ENCODE data around the gene ARL15. TPM values are rescaled to one million over a fixed set of nuclear protein-coding genes. Genes with fewer than 3 reads are reported as not detected.

Gene ARL15
- total and polyA plus RNA-seq, 2 experiments from 2014 or later = 7.8 to 9.9 TPM

GRCh38 chr5:54160329-54160728, 150.0 kb downstream of the ARL15 start:
- H3K27me3 ChIP-seq (replicated peaks; ENCODE audit: insufficient read depth) = no peaks in the 10 kb centered on the region
- no peak overlapping the region for H3K4me2 ChIP-seq (ENCODE audit: unreplicated experiment)
- no peak overlapping the region for H2AFZ ChIP-seq
- H3F3A ChIP-seq (ENCODE audit: insufficient read depth) = peaks cover 3% of the 10 kb centered on the region; the same call in 1 of the 2 replicates
- no peak for DNase-seq
- H3K36me3 ChIP-seq (ENCODE audit: low read depth) = no peaks in the 10 kb centered on the region
- H3K79me2 ChIP-seq (ENCODE audit: insufficient read depth) = no peaks in the 10 kb centered on the region
- H3K4me3 ChIP-seq = no peak overlapping the region
- no peak overlapping the region for H3K27ac ChIP-seq
- no peaks in the 10 kb centered on the region for H3K9me3 ChIP-seq (ENCODE audit: low read depth)
- no peak for TF ChIP-seq EZH2 (IDR thresholded peaks at IDR 0.05; ENCODE audit: insufficient read depth, poor library complexity, severe bottlenecking)
- TF ChIP-seq EZH2phosphoT487 (IDR thresholded peaks at IDR 0.05; ENCODE audit: insufficient read depth, low read depth) = no peak
- peaks cover 20% of the 10 kb centered on the region for H3K4me1 ChIP-seq (ENCODE audit: insufficient read depth)
- in situ Hi-C loops (cut with MboI) = no loop called here
- no peak overlapping the region for H3K9ac ChIP-seq
- no peaks in the 10 kb centered on the region for H4K20me1 ChIP-seq (ENCODE audit: insufficient read depth)
- no peaks in the 10 kb centered on the region for H3K9me2 ChIP-seq (ENCODE audit: insufficient read depth)

DNA sequence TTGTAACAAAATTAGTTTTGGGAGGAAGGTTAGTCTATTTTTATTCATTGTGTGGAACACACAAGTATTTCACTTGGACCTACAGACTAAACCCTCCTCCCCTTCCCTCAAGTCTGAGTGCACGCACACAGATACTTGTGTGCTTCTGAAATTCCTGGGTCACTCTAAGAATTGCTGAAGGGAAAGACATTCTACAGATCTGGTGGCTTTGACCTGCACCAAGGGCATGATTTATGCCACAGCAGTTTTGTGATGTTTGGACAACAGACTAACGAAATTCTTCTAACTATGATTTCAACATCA, 150.5 kb downstream of the ARL15 start:
- Histone ChIP-seq H4K20me1 (ENCODE audit: insufficient read depth) (no peaks in the 10 kb centered on the region), H3K27ac (peak overlapping the region; percentile 5; the same call in 1 of the 2 replicates), H3K36me3 (ENCODE audit: low read depth) (no peaks in the 10 kb centered on the region), H3K79me2 (ENCODE audit: insufficient read depth) (no peaks in the 10 kb centered on the region), H3K27me3 (replicated peaks; ENCODE audit: insufficient read depth) (no peaks in the 10 kb centered on the region), H3F3A (ENCODE audit: insufficient read depth) (peaks cover 3% of the 10 kb centered on the region; the same call in 1 of the 2 replicates), H3K4me1 (ENCODE audit: insufficient read depth) (peaks cover 20% of the 10 kb centered on the region), H3K4me2 (ENCODE audit: unreplicated experiment) (peak overlapping the region; percentile 4), H3K9ac (no peak overlapping the region), H3K9me2 (ENCODE audit: insufficient read depth) (no peaks in the 10 kb centered on the region), H2AFZ (0 out of 2 replicates have a peak overlapping the region, but pooled peaks have one; percentile 14), H3K9me3 (ENCODE audit: low read depth) (no peaks in the 10 kb centered on the region), H3K4me3 (no peak overlapping the region)
- WGBS, 2 experiments (ENCODE audit: low coverage in 1 of 2, low lambda C conversion rate in 2 of 2, missing lambda C conversion rate in 2 of 2) = 57 to 61% methylated on average over 2 of the region's 2 CpGs
- peak; percentile 7 for DNase-seq
- in situ Hi-C loops (cut with MboI) = no loop called here
- TF ChIP-seq EZH2phosphoT487 (IDR thresholded peaks at IDR 0.05; ENCODE audit: insufficient read depth, low read depth) (no peak), EZH2 (IDR thresholded peaks at IDR 0.05; ENCODE audit: insufficient read depth, poor library complexity, severe bottlenecking) (no peak)

GRCh38 chr5:54159153-54159892, 151.1 kb downstream of the ARL15 start:
- Histone ChIP-seq H3K4me2 (ENCODE audit: unreplicated experiment) (peak overlapping the region; percentile 4), H3K27ac (peak overlapping the region; percentile 5; the same call in 1 of the 2 replicates), H4K20me1 (ENCODE audit: insufficient read depth) (no peaks in the 10 kb centered on the region), H3K4me1 (ENCODE audit: insufficient read depth) (peaks cover 20% of the 10 kb centered on the region), H2AFZ (0 out of 2 replicates have a peak overlapping the region, but pooled peaks have one; percentile 14), H3K9me2 (ENCODE audit: insufficient read depth) (no peaks in the 10 kb centered on the region), H3K79me2 (ENCODE audit: insufficient read depth) (no peaks in the 10 kb centered on the region), H3K36me3 (ENCODE audit: low read depth) (no peaks in the 10 kb centered on the region), H3K9me3 (ENCODE audit: low read depth) (no peaks in the 10 kb centered on the region), H3K4me3 (no peak overlapping the region), H3F3A (ENCODE audit: insufficient read depth) (peaks cover 3% of the 10 kb centered on the region; the same call in 1 of the 2 replicates), H3K27me3 (replicated peaks; ENCODE audit: insufficient read depth) (no peaks in the 10 kb centered on the region), H3K9ac (no peak overlapping the region)
- peak; percentile 63 for DNase-seq
- WGBS, 2 experiments (ENCODE audit: low coverage in 1 of 2, low lambda C conversion rate in 2 of 2, missing lambda C conversion rate in 2 of 2) = 33 to 35% methylated on average over 4 of the region's 4 CpGs
- in situ Hi-C loops (cut with MboI) = no loop called here
- no peak for TF ChIP-seq EZH2phosphoT487 (IDR thresholded peaks at IDR 0.05; ENCODE audit: insufficient read depth, low read depth)
- TF ChIP-seq EZH2 (IDR thresholded peaks at IDR 0.05; ENCODE audit: insufficient read depth, poor library complexity, severe bottlenecking) = no peak

DNA sequence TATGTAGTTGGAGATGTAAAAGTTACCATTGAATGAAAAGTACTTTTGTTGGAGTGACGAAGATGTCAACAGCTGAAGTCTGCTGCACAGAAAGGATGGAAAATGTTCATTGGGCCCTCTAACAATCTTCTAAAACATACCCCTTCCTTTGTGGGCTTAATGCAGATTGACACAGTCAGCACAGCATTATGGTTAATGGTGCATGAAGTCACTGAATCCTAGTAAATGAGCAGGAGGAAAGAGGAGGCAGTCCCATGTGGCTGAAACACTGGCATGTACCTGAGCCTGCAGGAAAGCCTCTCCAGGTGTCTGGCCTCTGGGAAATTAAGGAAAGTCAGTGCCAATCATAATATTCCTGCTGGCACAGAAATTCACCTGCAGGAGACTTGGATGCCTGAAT, 153.8 kb downstream of the ARL15 start:
- Histone ChIP-seq H3F3A (ENCODE audit: insufficient read depth) (peaks cover 3% of the 10 kb centered on the region; the same call in 1 of the 2 replicates), H4K20me1 (ENCODE audit: insufficient read depth) (no peaks in the 10 kb centered on the region), H3K4me1 (ENCODE audit: insufficient read depth) (peaks cover 20% of the 10 kb centered on the region), H3K4me3 (no peak overlapping the region), H2AFZ (no peak overlapping the region), H3K36me3 (ENCODE audit: low read depth) (no peaks in the 10 kb centered on the region), H3K79me2 (ENCODE audit: insufficient read depth) (no peaks in the 10 kb centered on the region), H3K4me2 (ENCODE audit: unreplicated experiment) (no peak overlapping the region), H3K9me2 (ENCODE audit: insufficient read depth) (no peaks in the 10 kb centered on the region), H3K27me3 (replicated peaks; ENCODE audit: insufficient read depth) (no peaks in the 10 kb centered on the region), H3K27ac (no peak overlapping the region), H3K9me3 (ENCODE audit: low read depth) (no peaks in the 10 kb centered on the region), H3K9ac (no peak overlapping the region)
- TF ChIP-seq EZH2phosphoT487 (IDR thresholded peaks at IDR 0.05; ENCODE audit: insufficient read depth, low read depth) (no peak), EZH2 (IDR thresholded peaks at IDR 0.05; ENCODE audit: insufficient read depth, poor library complexity, severe bottlenecking) (no peak)
- WGBS, 2 experiments (ENCODE audit: low coverage in 1 of 2, low lambda C conversion rate in 2 of 2, missing lambda C conversion rate in 2 of 2) = 97 to 100% methylated on average over 1 of the region's 1 CpG
- no peak for DNase-seq
- in situ Hi-C loops (cut with MboI) = no loop called here
